GM12892 (cell line): Measurements from ENCODE around the gene CABLES1.

Experiments used
- POLR2A ChIP-seq: IDR thresholded peaks from 2 replicates; pipeline ENCODE4 v1.6.1; 2011; ENCODE audit warnings: low read depth, low read length, control low read depth
- POLR2AphosphoS5 ChIP-seq: IDR thresholded peaks from 2 replicates; pipeline ENCODE4 v1.6.1; 2011; ENCODE audit warnings: low read depth, low read length, control low read depth
- TAF1 ChIP-seq: IDR thresholded peaks from 2 replicates; pipeline ENCODE4 v1.6.1; 2011; ENCODE audit warnings: low read depth, mild to moderate bottlenecking, control low read depth, low read length, borderline replicate concordance

DNA sequence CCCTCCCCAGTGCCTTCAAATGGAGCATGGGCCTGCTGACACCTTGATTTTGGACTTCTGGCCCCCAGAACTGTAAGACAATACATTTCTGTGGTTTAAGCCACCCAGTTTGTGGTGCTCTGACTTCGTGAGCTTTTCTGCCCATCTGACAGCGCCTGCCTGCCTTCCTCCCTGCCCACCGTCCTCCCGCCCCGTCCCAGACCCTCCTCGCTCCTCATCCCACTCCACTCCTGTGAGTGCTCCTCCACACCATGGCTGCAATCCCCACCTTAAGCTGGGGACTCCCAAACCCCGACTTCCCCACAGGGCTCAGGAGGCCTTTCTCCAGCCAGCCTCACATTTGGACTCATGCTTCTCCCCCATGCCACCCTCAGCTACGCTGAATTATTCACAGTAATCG, 70.7 kb downstream of the CABLES1 start:
- TF ChIP-seq POLR2A (no peak), TAF1 (no peak), POLR2AphosphoS5 (no peak)
